Superior temporal gyrus (tissue), 1 donor: Measurements from ENCODE around the gene RUNX1.

ENCODE experiments used
- DNase-seq: peaks from one replicate; pipeline ENCODE4 v3.0.0-alpha.2; 2016; ENCODE audit errors: extremely low spot score

The RUNX1 gene

DNA sequence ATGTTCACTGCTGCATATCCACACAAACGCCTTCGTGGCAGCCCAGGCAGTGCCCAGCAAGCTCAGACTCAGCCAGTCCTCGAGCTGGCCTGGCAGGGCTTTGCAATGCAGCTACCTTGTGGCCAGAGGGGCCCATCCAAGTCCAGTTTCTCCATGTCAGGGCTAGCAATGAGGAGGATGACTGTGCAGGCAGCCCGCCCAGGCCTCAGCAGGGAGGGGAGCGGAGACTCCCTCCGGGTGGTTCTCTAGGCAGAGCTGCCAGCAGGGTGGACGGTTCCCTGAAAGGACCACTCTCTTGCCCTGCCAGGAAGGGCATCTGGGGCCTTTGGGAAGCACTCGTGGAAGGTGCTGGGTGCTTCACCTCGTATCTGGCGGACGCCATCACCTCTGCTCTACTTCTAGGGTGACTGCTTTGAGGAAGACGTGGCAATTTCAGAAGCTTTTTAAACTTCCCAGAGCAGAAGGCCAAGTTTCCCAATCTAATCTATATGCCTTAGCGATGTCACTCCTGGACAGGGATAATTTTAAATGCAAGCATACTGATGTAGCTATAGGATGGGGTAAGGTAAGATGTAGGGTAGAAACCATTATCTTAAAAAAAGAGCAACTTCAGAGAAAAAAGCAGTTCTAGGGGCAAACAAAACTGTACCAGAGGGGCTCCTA is 56.2 kb downstream of the RUNX1 start:
- DNase-seq, result no peak

DNA sequence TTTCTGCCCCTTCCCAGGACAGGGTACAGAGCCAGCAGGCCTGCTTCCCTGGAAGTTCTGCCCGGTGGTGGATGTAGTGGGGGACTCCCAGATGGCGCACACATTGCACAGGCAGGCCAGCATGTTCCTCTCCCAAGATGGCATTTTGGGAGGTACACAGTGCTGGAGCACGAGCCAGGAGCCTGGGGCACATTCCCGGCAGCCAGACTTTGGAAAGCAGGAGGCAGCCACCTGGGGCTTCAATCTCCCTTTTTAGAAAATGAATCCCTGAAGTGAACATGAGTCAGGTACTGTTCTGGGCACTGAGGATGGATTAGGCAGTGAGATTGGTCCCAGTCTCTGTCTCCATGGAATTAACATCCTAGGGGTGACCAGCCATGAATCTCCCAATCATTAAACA is 56.9 kb downstream of the RUNX1 start:
- no peak for DNase-seq

DNA sequence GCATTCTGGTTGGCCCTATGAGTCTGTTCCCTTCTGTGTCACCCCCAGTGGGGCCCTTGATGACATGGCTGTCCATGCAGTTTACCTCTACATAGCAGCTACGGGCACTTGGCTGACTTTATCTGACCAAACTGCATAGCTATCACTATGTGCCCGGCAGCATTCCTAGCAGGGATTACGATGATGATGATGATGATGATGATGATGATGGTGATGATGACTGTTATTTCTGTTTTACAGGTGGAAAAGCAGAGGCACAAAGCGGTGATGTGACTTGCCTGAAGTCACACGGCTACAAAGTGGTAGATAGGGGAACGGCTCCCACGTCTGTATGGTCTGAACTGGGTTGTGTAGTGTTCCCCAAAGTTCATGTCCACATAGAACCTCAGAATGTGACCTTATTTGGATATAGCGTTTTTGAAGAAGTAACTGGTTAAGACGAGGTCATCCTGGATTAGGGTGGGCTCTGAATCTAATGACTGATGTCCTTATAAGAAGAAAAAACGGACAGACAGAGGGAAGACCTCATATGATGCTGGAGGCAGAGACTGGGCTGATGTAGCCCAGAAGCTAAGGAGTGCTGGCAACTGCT is 57.6 kb downstream of the RUNX1 start:
- no peak for DNase-seq

DNA sequence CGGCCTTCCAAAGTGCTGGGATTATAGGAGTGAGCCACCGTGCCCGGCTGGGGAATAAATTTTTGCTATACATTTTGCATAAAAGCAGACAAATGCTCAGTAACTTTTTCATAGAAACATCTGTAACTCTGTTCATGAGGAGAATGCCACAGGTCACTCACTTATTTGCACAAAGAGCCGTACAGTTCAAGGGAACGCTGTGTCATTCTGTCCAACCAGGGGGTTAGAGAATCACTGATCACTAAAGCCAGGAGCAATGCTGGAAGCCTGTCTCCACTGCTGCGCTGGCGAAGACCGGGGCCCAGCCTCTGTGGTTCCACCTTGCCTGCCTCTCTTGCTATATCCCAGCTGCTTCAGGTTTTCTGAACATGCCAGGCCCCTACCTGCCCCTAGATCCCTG is 58.3 kb downstream of the RUNX1 start:
- no peak for DNase-seq

DNA sequence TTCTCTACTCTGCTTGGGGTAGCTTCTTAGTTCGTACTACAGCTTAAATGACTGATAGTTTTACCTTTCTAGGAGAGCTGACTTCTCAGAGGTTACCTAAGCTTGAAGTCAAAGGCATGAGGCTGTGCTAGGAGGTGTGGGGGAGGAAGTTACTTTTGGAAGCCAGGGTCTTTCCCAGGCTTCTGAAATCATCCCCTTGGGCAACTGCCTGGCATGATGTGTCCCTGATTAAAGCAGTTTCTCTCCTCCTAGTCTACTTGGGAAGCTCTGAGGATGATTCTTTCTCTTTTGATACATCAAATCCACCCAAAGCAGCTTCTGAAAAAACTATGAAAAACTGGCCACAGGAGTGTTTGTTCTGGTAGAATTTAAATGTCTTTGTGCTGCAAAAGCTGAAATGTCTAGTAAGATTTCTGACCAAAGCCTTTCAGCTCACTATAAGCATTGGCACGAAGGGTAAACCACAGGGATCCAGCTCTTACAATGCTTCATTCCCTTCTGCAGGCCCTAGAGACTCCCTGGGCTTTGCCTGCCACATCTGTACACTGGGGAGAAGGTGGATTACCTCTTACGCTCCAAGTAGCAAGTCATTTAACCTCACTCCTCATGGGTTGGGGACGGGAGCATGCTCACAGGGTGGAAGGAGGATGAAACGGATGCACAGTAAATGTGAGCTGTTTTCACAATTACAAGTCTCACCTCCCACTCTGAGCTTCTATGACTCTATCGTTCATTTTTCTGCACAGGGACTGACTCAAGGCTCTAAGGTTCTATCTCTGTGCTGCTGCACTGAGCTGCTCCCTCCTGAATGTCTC is 59.6 kb downstream of the RUNX1 start:
- peak; percentile 33 for DNase-seq

DNA sequence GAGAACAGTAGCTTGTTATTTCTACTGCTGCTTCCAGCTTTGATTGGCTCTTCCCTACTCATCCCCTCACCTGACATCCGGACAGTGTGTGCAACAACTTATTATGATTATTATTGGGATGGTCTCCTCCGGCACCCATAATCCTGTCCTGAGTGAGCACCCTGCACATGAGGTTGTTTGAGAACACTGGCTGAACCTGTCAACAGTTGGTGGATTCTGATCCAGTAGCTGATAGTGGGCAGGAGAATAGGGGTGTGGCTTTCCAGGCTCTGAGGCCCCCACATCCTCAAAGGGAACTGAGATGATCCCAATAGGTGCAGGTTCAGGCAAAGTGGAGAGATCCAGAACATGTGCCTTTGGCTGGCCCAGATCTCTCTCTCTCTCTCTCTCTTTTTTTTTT is 60.5 kb downstream of the RUNX1 start:
- no peak for DNase-seq

DNA sequence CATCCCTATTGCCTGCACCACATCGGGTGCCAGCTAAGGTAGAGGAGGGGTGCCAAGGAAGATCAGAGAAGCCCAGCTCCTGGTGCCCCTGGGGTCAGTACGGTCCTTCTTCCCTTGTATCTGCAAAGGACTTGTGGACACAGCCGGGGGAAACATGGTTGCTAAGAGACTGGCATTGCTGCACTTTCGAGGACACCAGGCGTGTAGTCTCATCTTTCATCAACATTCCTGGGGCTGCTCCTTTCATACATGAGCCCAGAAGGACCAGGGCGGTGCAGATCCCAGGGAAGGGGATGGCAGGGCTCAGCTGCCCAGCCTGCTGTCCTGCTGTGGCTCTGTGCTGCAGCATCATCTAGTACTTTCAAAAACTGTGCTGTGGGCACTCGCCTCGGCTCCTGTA is 61.0 kb downstream of the RUNX1 start:
- DNase-seq, result no peak

DNA sequence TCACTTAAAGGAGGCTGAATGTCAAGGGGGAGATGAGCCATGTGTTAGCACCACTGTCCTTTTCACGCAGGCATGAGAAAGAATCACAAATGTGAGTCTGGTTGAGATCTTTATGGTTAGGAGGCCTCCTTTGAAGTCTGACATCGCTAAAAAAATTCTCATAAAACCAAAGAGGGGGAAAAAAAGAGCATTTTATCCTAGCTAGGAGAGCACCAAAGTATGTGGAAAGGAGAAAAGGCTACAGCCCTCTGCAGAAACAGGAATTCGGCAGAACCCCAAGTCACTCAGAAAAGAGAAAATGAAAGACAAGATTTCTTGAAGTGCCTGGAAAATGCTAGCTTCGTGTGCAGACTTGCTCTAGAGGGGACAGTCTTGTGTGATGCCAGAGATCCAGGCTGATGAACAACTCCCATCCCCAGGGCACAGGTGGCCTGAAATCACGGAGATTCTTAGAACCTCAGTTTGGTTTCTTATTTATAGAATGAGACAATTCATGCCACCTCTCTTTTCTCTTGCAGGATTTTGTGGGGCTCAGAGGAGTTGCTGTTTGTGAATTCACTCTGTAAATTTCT is 61.5 kb downstream of the RUNX1 start:
- no peak for DNase-seq

DNA sequence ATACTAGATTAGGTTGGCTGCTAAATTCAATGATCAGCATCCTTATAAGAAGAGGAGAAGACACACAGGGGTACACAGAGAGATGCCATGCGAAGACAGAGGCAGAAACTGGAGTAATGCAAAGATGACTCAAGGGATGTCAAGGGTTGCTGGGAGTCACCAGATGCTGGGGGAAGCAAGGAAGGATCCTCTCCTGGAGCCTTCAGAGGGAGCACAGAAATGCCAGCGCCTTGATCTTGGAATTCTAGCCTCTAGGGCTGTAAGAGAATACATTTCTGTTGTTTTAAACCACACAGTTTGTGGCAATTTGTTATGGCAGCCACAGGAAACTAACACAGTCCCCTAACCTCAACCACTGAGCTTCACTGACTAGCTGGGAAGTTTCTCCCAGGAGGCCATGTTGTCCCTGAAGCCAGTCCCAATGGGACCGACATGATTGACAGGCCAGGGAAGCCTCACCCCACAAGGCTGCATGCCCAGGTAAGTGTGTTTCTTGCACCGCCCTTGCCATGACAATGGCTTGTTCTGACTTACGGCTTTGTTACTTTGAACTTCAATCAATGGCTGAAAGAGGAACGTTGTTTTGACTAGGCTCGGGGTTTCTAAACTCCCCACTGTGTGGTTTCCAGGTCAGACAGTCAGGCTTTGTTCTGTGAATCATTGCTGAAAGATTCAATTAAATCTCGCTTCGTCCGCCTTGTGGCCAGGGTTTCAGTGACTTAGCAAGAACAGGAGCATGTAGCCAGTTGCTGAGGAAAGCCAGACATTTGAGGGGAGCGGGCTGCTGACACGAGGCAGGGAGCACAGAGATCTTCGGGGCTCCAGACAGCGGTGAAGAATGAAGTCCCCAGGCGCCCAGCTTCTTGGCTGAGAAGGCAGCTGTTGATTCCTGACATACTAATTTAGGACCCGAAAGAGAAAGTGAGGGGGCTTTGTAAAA is 62.3 kb downstream of the RUNX1 start:
- DNase-seq, result no peak

DNA sequence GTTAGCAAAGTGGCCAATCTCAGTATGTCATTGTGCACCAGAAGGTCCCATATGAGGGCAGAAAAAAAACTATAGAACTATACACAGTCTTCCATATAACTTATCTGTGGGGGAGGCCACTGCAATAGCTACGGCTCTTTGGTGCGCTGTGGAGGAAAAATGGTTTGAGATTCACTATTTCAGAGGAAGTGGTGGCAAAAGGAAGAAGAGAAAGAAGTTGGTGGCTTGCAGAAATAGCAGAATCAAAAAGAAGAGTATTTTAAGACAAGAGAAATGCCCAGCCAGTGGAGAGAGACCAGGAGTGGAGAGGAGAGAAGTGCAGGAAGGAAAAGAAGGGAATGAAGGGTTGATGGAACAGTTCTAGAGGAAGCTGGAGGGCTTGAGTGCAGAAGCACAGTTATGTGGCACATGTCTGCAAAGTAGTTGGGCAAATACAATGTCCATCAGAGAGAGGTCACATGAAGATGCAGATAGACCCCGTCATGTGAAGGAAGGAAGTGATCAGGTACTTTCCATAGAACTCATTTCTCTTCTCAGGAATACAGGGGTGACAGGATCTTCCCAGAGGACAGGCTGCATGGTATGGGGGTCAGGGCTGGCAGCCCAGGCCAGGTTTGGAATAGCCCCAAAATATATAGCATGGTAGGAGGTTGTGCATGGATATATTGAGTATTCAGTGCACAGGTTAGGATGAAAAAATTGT is 64.6 kb downstream of the RUNX1 start:
- DNase-seq, result no peak

DNA sequence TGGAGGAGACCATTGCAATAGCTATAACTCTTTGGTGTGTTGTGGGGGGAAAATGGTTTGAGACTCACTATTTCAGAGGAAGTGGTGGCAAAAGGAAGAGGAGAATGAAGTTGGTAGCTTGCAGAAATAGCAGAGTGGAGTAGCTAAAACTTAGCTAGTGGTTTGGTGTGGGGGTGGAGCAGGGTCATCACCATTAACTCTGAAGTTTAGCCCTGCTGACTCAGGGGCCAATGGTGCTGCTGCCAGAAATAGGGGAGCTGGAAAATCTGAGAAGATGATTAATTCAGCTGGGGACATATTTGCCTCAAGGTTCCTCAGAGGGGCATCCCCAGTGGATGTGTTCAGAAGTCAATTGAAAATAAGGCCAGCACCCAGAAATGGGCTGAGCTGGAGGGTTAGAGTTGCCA is 65.4 kb downstream of the RUNX1 start:
- no peak for DNase-seq

DNA sequence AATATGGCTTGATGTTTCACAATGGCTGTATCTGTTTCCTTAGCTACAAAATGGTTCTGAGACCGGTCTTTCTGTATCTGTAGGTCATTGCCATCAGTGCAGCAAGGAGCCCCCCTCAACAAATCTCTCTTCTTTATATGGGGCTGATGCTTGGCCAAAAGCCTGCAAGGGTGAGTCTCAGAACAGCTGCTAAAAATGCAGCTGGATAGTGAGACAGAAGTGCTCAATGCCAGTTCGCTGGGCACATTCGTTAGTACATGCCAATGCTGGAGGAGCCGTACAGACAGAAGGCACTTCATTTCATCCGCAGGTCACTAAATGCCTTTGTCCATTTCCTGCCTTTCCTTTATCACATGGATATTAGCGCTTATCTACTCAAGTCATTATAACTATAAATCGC is 67.3 kb downstream of the RUNX1 start:
- no peak for DNase-seq

DNA sequence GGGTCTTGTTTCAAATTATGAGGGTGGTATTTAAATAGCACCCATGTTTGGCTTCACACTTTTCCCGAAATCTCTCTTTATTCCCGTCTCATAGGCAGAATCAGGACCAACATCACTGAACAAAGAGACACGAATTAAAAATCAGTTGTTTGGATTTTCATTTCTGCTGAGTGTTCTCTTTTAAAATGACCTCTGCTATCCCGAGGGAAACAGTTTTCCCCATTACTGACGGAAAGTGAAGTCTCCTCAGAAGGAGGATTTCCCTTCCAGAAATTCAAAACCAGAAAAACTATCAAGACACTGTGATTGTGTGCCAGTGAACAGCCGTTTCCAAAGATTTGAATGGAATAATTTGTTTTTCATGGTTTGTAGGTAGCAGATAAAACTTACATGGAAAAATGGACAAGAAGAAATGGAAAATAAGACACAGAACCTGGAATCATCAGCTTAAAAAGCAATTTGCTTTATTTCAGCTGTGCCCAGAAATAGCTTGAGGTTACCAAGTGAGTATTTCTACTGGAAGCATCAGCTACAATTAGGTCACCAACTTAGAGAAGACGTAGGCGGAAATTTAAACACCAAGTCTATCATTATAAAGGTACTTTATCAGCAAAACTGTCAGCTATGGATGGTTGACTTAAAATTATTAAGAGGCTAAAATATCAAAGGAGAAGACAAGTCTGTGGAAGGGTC is 68.5 kb downstream of the RUNX1 start:
- DNase-seq, result no peak

DNA sequence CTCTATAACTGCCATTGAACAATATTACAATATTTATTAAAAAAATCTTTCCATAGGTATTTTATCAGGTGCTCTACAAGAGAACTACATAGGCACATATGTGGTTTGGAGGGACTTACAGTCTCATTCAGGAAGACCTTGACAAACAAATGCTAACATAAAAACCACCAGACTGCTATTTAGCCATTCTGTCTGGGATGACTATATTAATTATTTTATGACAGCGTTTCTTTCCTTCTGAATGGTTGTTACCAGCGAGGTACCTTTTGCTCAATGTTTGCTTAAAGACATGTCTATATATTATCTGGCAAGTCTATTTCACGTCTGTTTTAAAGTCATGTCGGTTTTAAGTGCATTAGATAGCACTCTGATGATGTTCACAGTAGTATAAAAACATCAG is 69.7 kb downstream of the RUNX1 start:
- no peak for DNase-seq

DNA sequence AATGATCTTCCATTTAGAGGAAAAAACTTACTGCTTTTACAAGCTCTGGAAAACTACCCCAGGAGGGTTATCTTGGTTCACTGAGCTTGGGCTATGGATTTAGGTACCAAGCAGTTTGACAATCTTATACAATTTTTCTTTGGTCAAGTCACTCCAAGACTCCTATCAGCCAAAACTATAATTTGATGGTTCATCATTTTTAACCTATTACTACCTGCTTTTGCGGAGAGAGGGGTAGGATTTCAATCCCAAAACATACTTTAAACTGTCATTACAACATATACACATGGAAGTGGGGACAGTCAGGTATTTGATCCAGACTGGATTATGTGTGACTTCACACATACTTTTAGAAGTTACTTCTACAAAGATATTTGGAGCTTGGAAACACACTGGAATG is 71.8 kb downstream of the RUNX1 start:
- no peak for DNase-seq

DNA sequence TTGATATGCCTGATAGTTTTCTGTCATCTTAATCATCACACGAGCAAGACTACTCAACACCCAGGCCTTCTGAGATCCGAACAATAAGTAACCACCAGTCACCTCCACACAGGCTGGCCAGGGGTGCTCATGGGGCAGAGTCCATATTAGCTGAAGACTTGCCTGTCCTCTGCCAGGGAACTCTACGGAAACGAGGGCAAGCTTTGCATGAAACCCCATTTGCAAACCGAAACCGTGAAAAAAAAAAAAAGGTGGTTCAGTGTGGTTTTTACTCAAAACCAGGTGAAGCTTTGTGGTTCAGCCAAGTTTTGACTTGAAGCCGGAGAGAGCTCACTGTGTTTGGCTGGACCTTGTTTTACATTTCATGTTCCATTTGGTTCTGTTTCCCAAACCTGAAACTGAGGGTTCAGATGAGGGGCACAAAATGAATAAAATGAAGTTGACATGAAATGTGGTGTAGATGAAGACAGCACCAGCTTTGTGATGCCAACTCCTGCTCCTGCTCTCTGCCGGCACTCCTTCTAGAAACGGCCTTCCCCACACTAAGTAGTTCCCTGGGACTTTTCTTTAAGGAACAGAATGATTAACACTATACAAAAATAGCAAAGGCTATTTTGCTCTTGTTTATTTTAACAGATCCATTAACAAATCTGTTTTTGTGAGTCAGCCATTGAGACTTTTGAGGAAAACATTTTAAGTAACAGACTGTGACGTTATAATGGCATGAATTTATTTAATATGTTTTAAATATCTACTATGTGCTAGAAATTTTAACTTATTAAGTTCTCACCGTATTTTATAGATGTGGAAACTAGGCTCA is 74.7 kb downstream of the RUNX1 start:
- no peak for DNase-seq

DNA sequence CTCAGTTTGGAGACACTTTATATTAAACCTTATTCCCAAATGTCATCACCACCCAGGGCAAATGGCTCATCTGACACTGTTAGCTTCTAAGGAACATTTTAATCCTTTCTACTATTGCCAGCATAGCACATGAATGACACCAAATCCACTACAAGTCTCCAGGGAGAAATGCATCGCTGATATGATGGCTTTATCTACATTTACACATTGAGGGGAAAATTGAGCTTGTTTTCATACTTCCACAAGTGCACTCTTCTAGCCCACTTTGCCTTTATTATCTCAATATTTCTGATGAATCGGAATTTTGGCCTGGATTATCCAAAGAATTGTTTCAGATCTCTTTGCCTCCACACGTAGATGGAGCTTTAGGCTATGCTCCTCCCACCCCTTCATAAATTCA is 75.4 kb downstream of the RUNX1 start:
- DNase-seq, result no peak

DNA sequence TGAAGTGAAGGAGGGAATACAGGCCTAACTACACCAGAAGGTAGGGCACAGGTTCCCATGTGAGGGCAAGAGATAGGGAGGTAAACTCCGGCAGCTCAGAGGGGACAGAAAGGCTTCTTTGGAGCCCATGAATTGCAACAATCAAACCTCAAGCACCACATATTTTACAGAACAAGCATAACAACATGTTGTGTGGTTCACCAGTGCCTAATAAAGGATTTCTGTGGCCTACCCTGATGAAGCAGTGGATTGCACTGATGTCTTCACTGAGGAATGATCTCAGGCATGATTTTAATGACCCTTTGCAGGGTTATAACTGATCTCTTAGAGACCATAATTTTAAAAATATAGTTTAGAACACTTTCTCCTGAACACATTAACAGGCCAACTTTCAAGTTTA is 77.4 kb downstream of the RUNX1 start:
- no peak for DNase-seq

DNA sequence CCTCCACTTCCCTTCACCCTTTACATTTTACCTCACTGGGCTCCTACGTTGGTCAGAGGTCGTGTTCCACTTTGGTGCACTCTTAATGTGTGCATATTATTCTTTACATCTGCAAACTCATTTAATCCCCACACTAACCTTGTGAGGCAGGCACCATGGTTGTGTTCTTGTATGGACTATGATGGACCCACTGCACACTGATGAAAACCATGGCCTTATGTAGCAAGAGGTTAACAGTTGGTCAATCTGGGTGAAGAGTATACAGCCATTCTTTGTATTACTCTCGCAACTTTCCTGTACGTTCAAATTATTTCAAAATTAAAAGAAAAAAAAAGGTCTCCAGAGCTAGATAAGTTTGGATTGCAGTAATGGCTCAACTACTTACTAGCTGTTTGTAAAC is 78.5 kb downstream of the RUNX1 start:
- no peak for DNase-seq

DNA sequence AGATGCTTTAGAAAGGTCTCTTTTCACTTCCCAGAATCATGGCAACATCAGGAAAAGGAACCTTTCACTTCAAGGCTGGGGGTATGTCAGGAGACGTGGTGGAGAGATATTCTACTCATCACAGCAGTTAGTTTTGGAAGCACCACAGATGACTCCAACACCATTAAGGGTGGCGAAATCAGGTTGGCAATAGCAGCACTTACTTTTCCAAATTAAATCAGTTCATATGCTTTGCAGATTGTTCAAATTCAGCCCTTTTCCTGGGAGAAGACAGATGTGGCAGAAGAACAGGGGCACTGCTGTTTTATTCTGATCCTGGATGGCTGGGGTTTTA is 79.0 kb downstream of the RUNX1 start:
- no peak for DNase-seq
